Activated naive CD4-positive, alpha-beta T cell treated with anti-CD3 and anti-CD28 coated beads, Interleukin-2, amount 50 U/mL, for 72 hours (primary cell): ENCODE data around the gene OR2V2. TPM values are rescaled to one million over a fixed set of nuclear protein-coding genes. Genes with fewer than 3 reads are reported as not detected.
A peak's percentile ranks its signal among the peaks of the same experiment; 100 is the strongest.
"Not testable (repeated sequence)": the region's sequence is repeated elsewhere in the genome, so short reads cannot be mapped to it uniquely, and the experiment has no call there.

Experiments
- ATAC-seq, 2 donors: fragments of 150-1000 bp; cut with Tn5 transposase; 2 replicates each; pipeline ENCODE4 v1.10.0; 2021; ENCODE audit warnings: mild to moderate bottlenecking in 2 of 2, moderate library complexity in 2 of 2
- DNase-seq, 2 donors: peaks; one replicate each; pipeline ENCODE4 v3.0.0; 2021 to 2022; ENCODE audit warnings: low spot score in 2 of 2
- H3K27ac Mint-ChIP-seq, 2 donors: one replicate each; pipeline ENCODE4 v1.8.0; 2022; ENCODE audit warnings: mild to moderate bottlenecking in 2 of 2, mixed read lengths in 2 of 2
- H3K36me3 Mint-ChIP-seq, 2 donors: one replicate each; pipeline ENCODE4 v1.8.0; 2022; ENCODE audit warnings: mixed read lengths in 2 of 2
- H3K9me3 Mint-ChIP-seq, 2 donors: one replicate each; pipeline ENCODE4 v1.8.0; 2022; ENCODE audit warnings: mixed read lengths in 2 of 2
- total RNA-seq, 2 donors: library from RNA; stranded (reverse); gene quantifications; one replicate each; pipeline ENCODE4 v1.2.3, GENCODE V29; 2022

OR2V2 gene
- total RNA-seq, 2 donors from 2014 or later, result not detected

DNA sequence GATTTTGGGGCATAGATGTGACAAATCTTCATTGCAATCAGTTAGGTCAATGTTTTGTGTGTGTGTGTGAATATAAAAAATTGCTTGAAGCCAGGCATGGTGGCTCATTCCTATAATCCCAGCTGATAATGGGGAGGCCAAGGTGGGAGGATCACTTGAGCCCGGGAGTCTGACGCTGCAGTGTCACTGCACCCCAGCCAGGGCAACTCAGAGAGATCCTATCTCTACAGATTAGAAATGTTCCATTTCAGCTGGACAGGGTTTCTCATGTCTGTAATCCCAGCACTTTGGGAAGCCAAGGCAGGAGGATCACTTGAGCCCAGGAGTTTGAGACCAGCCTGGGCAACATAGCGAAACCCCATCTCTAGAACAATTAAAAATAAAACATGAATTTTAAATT lies 11.5 kb downstream of the OR2V2 start:
- H3K9me3 Mint-ChIP-seq, result peaks cover 3 to 4% of the 10 kb centered on the region in 2 donors
- H3K27ac Mint-ChIP-seq, result peak overlapping the region in 1 of 2 donors; percentile 78
- ATAC-seq (no peak), DNase-seq (no peak)
- peaks cover 0 to 8% of the 10 kb centered on the region in 2 donors for H3K36me3 Mint-ChIP-seq

DNA sequence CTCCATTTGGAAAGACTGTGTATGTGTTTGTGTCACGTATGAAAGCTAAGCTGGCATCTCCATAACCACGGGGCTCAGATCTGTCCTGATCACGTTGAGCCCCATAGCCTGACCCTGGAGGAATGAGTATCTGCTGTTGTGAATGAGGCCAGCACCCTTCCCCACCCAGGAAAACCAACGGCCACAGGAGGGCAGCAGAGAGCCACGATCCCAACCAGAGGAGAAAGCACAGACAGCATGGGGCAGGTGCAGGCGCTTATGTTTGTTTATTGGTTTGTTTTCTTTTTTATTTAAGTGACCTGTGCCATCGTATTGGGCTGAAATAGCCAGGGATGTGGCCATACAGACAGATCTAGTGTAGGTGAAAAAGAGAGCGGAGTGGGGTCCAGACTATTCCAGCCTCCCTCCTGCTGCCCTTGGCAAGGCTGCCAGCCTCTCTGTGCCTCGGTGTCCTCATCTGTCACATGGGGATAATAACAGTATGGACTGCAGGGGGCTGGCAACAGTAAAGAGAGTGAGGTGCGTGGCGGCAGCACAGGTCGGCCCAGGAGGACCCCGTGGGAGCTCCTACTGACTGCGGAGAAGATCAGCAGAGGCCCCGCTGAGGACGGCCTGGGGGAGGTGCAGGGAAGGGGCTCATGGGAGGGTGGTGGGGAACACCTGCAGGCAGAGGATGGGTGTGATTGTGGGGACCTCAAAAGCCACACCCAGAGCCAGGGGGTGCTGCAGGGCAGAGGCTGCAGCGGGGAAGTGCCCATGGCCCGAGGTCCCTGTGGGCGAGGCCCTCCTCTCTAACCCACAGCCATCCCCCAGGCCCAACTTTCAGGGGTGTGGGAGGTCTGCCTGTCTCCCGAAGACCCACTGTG lies 12.1 kb downstream of the OR2V2 start:
- ATAC-seq (peak; percentile 63 to 77), DNase-seq (peak; percentile 85 to 95)
- peak overlapping the region; percentile 78 for H3K27ac Mint-ChIP-seq
- peaks cover 0 to 10% of the 10 kb centered on the region in 2 donors for H3K36me3 Mint-ChIP-seq
- peaks cover 3 to 4% of the 10 kb centered on the region in 2 donors for H3K9me3 Mint-ChIP-seq

DNA sequence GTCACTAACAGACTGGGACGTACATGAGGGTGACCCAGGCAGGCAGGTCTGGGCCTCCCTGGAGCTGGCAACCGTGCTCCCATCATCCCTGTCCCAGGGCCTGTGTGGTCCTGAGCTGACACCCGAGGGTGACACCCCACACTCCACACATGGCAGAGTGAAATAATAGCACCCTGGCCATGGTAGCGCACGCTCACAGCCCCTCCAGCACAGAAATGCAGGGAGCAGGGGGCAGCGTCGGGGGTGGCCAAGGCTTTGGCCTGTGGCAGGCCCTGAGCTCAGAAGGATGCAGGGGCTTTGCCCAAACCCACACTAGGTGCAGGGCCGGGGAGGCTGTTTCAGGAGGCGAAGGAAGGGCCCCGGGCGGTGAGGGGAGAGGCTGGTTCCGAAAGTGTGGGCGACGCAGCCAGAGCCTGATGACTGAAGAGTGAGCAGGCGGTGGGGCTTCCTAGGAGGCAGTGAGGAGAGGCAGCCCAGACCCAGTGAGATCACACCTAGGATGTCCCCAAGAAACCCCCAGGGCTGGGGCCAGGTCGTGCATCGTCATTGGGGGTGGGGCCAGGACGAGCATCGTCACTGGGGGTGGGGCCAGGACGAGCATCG lies 12.9 kb downstream of the OR2V2 start:
- Mint-ChIP-seq H3K36me3 (peaks cover 0 to 11% of the 10 kb centered on the region in 2 donors), H3K27ac (peak overlapping the region in 1 of 2 donors; percentile 78), H3K9me3 (no peaks in the 10 kb centered on the region)
- DNase-seq (peak; percentile 64 to 83), ATAC-seq (peak; percentile 87 to 97)

GRCh38 chr5:181160755-181161533 lies 13.6 kb downstream of the OR2V2 start:
- ATAC-seq (peak; percentile 34 to 37), DNase-seq (peak; percentile 51 to 67)
- not testable (repeated sequence) for H3K9me3 Mint-ChIP-seq
- Mint-ChIP-seq H3K27ac (peak overlapping the region; percentile 79 to 90), H3K36me3 (peaks cover 0 to 18% of the 10 kb centered on the region in 2 donors)

GRCh38 chr5:181161534-181162175 lies 14.3 kb downstream of the OR2V2 start:
- Mint-ChIP-seq H3K9me3 (no peaks in the 10 kb centered on the region), H3K27ac (peak overlapping the region in 1 of 2 donors; percentile 90), H3K36me3 (peaks cover 0 to 18% of the 10 kb centered on the region in 2 donors)
- ATAC-seq (no peak), DNase-seq (no peak)

GRCh38 chr5:181163487-181164075 lies 16.2 kb downstream of the OR2V2 start:
- H3K27ac Mint-ChIP-seq, result peak overlapping the region; percentile 77 to 81
- H3K36me3 Mint-ChIP-seq, result peaks cover 0 to 18% of the 10 kb centered on the region in 2 donors
- ATAC-seq (no peak), DNase-seq (no peak)
- H3K9me3 Mint-ChIP-seq, result no peaks in the 10 kb centered on the region

- ATAC-seq (no peak), DNase-seq (no peak)
- Mint-ChIP-seq H3K27ac (peak overlapping the region; percentile 77 to 81), H3K36me3 (peaks cover 6 to 23% of the 10 kb centered on the region in 2 donors), H3K9me3 (no peaks in the 10 kb centered on the region)
Observed at GRCh38 chr5:181164076-181164952, 16.9 kb downstream of the OR2V2 start.

- DNase-seq (no peak), ATAC-seq (no peak)
- peaks cover 6 to 34% of the 10 kb centered on the region in 2 donors for H3K36me3 Mint-ChIP-seq
- no peak overlapping the region for H3K27ac Mint-ChIP-seq
- no peaks in the 10 kb centered on the region for H3K9me3 Mint-ChIP-seq
Observed at GRCh38 chr5:181166812-181167733, 19.7 kb downstream of the OR2V2 start.

GRCh38 chr5:181167814-181168488 lies 20.6 kb downstream of the OR2V2 start:
- Mint-ChIP-seq H3K27ac (no peak overlapping the region), H3K9me3 (no peaks in the 10 kb centered on the region), H3K36me3 (peaks cover 6 to 34% of the 10 kb centered on the region in 2 donors)
- ATAC-seq (peak in 1 of 2 donors; percentile 30), DNase-seq (peak in 1 of 2 donors; percentile 62)

- Mint-ChIP-seq H3K9me3 (no peaks in the 10 kb centered on the region), H3K36me3 (peaks cover 6 to 28% of the 10 kb centered on the region in 2 donors), H3K27ac (peak overlapping the region in 1 of 2 donors; percentile 25)
- ATAC-seq (no peak), DNase-seq (no peak)
Observed at GRCh38 chr5:181168595-181169118, 21.3 kb downstream of the OR2V2 start.

DNA sequence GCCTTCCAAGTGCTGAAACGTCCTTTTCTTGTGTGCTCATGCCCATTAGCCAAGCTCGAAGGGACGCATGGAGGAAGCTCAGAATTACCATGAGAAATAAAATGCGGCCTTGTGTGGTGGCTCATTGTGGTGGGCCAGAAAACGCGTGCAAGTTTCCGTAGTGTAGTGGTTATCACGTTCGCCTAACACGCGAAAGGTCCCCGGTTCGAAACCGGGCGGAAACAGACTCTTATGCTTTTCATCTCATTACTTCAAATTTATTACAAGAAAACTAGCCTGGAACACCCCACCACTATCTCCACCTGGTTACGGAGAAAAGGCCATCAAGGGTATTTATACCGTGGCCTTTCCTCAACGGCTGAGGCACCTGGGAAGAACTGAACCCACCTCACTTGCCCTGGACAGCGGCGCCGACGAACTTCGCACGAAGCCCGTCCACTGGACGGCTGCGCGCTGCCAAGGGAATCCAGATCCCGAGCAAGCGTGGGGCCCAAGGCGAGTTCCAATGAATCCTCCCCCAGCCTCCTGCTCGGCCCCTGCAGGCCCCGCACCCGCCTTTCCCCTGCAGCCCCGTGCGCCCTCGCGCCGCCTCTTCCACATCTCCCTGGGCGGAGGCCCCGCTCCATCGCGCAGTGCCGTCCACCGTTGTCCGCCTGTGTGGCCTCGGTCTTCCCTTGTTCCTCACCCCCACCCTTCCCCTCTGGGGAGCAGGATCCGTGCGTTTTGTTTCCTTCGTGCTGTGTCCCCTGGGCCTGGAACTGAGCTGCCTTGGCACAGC lies 22.3 kb downstream of the OR2V2 start:
- Mint-ChIP-seq H3K36me3 (peaks cover 6 to 24% of the 10 kb centered on the region in 2 donors), H3K27ac (peak overlapping the region; percentile 44 to 90)
- ATAC-seq, result peak; percentile 38 to 54
- peak in 1 of 2 donors; percentile 77 for DNase-seq
- not testable (repeated sequence) for H3K9me3 Mint-ChIP-seq

- ATAC-seq (no peak), DNase-seq (no peak)
- Mint-ChIP-seq H3K27ac (peak overlapping the region; percentile 44 to 53), H3K36me3 (peaks cover 6 to 22% of the 10 kb centered on the region in 2 donors), H3K9me3 (no peaks in the 10 kb centered on the region)
Observed at GRCh38 chr5:181170237-181170825, 22.9 kb downstream of the OR2V2 start.

GRCh38 chr5:181170996-181171395 lies 23.6 kb downstream of the OR2V2 start:
- H3K27ac Mint-ChIP-seq, result no peak overlapping the region
- ATAC-seq (no peak), DNase-seq (no peak)
- no peaks in the 10 kb centered on the region for H3K9me3 Mint-ChIP-seq
- peaks cover 6 to 16% of the 10 kb centered on the region in 2 donors for H3K36me3 Mint-ChIP-seq
